Inflammatory macrophage (primary cell): Measurements from ENCODE around the gene TEPSIN.

Source experiments
- DNase-seq, 2 donors: peaks; one replicate each; pipeline ENCODE4 v3.0.0-alpha.2; 2020 to 2022

The TEPSIN gene

GRCh38 chr17:81267390-81268067 lies 28.7 kb upstream of the TEPSIN start:
- DNase-seq, result peak; percentile 34 to 40

GRCh38 chr17:81265576-81265975 lies 26.7 kb upstream of the TEPSIN start:
- no peak for DNase-seq

GRCh38 chr17:81264640-81265039 lies 25.8 kb upstream of the TEPSIN start:
- no peak for DNase-seq

GRCh38 chr17:81263371-81264181 lies 24.7 kb upstream of the TEPSIN start:
- DNase-seq, result no peak

GRCh38 chr17:81261582-81262336 lies 22.9 kb upstream of the TEPSIN start:
- DNase-seq, result no peak

- no peak for DNase-seq
Observed at GRCh38 chr17:81261096-81261495, 22.2 kb upstream of the TEPSIN start.

GRCh38 chr17:81260641-81261040 lies 21.8 kb upstream of the TEPSIN start:
- DNase-seq, result no peak

GRCh38 chr17:81260171-81260570 lies 21.3 kb upstream of the TEPSIN start:
- no peak for DNase-seq

GRCh38 chr17:81259058-81259605 lies 20.3 kb upstream of the TEPSIN start:
- DNase-seq, result no peak

- no peak for DNase-seq
Observed at GRCh38 chr17:81258292-81258691, 19.4 kb upstream of the TEPSIN start.

GRCh38 chr17:81257533-81257932 lies 18.7 kb upstream of the TEPSIN start:
- no peak for DNase-seq

GRCh38 chr17:81256616-81257015 lies 17.8 kb upstream of the TEPSIN start:
- peak in 1 of 2 donors; percentile 31 for DNase-seq

- DNase-seq, result peak; percentile 90 to 92
Observed at GRCh38 chr17:81254955-81255717, 16.3 kb upstream of the TEPSIN start.

GRCh38 chr17:81253358-81254131 lies 14.7 kb upstream of the TEPSIN start:
- DNase-seq, result no peak

- DNase-seq, result no peak
Observed at GRCh38 chr17:81252987-81253329, 14.1 kb upstream of the TEPSIN start.

GRCh38 chr17:81252326-81252986 lies 13.6 kb upstream of the TEPSIN start:
- DNase-seq, result no peak

GRCh38 chr17:81251709-81252301 lies 12.9 kb upstream of the TEPSIN start:
- DNase-seq, result no peak

GRCh38 chr17:81251094-81251708 lies 12.3 kb upstream of the TEPSIN start:
- no peak for DNase-seq

GRCh38 chr17:81250286-81251093 lies 11.6 kb upstream of the TEPSIN start:
- no peak for DNase-seq
